ENCODE measurements around the gene CDH13.

Gene CDH13

GRCh38 chr16:83214671-83215070 is 587.9 kb downstream of the CDH13 start:
- H3K4me1 ChIP-seq (ENCODE audit: insufficient read depth, low read length): no peaks in the 10 kb centered on the region
- no peaks in the 10 kb centered on the region for H3K9me3 ChIP-seq (ENCODE audit: insufficient read depth, low read length, severe bottlenecking)
- no peaks in the 10 kb centered on the region for H3K36me3 ChIP-seq (ENCODE audit: insufficient read depth, low read length)
- H4K20me1 ChIP-seq (ENCODE audit: insufficient read depth, low read length): no peaks in the 10 kb centered on the region
- H3K9ac ChIP-seq (ENCODE audit: low read depth, low read length): no peak overlapping the region
- H3K27ac ChIP-seq (ENCODE audit: low read length): no peak overlapping the region
- H3K4me2 ChIP-seq (ENCODE audit: insufficient read depth, low read length): no peak overlapping the region
- DNase-seq (no peak), ATAC-seq (ENCODE audit: insufficient read depth, low read depth) (no peak)
- no peak overlapping the region for H3K4me3 ChIP-seq (ENCODE audit: low read depth in 1 of 2, low read length in 2 of 2)
- no peaks in the 10 kb centered on the region for H3K79me2 ChIP-seq (ENCODE audit: insufficient read depth, low read length)
- peaks cover under 1% of the 10 kb centered on the region for H3K27me3 ChIP-seq (ENCODE audit: insufficient read depth, low read length, poor library complexity)
- H2AFZ ChIP-seq (ENCODE audit: low read depth, low read length): no peak overlapping the region
- no peak for TF ChIP-seq EZH2 (IDR thresholded peaks at IDR 0.05; ENCODE audit: borderline replicate concordance, low read depth, low read length, severe bottlenecking)
- TF ChIP-seq CTCF (IDR thresholded peaks at IDR 0.05; ENCODE audit: borderline replicate concordance, extremely low read depth, low read length, poor library complexity, severe bottlenecking): no peak

GRCh38 chr16:83215406-83216001 is 588.7 kb downstream of the CDH13 start:
- Histone ChIP-seq H2AFZ (ENCODE audit: low read depth, low read length) (no peak overlapping the region), H3K79me2 (ENCODE audit: insufficient read depth, low read length) (no peaks in the 10 kb centered on the region), H3K9me3 (ENCODE audit: insufficient read depth, low read length, severe bottlenecking) (no peaks in the 10 kb centered on the region), H3K4me3 (ENCODE audit: low read depth in 1 of 2, low read length in 2 of 2) (no peak overlapping the region), H4K20me1 (ENCODE audit: insufficient read depth, low read length) (no peaks in the 10 kb centered on the region), H3K9ac (ENCODE audit: low read depth, low read length) (no peak overlapping the region), H3K4me2 (ENCODE audit: insufficient read depth, low read length) (no peak overlapping the region), H3K36me3 (ENCODE audit: insufficient read depth, low read length) (no peaks in the 10 kb centered on the region), H3K4me1 (ENCODE audit: insufficient read depth, low read length) (no peaks in the 10 kb centered on the region), H3K27me3 (ENCODE audit: insufficient read depth, low read length, poor library complexity) (no peaks in the 10 kb centered on the region), H3K27ac (ENCODE audit: low read length) (no peak overlapping the region)
- ATAC-seq (ENCODE audit: insufficient read depth, low read depth) (peak; percentile 64), DNase-seq (peak; percentile 69)
- no peak for TF ChIP-seq EZH2 (IDR thresholded peaks at IDR 0.05; ENCODE audit: borderline replicate concordance, low read depth, low read length, severe bottlenecking)
- TF ChIP-seq CTCF (IDR thresholded peaks at IDR 0.05; ENCODE audit: borderline replicate concordance, extremely low read depth, low read length, poor library complexity, severe bottlenecking): peak; percentile 94

- H3K36me3 ChIP-seq (ENCODE audit: insufficient read depth, low read length): no peaks in the 10 kb centered on the region
- no peak overlapping the region for H3K4me3 ChIP-seq (ENCODE audit: low read depth in 1 of 2, low read length in 2 of 2)
- H3K27ac ChIP-seq (ENCODE audit: low read length): no peak overlapping the region
- DNase-seq: no peak
- no peaks in the 10 kb centered on the region for H3K4me1 ChIP-seq (ENCODE audit: insufficient read depth, low read length)
- no peaks in the 10 kb centered on the region for H3K9me3 ChIP-seq (ENCODE audit: insufficient read depth, low read length, severe bottlenecking)
- H2AFZ ChIP-seq (ENCODE audit: low read depth, low read length): no peak overlapping the region
- no peak overlapping the region for H3K4me2 ChIP-seq (ENCODE audit: insufficient read depth, low read length)
- ATAC-seq (ENCODE audit: insufficient read depth, low read depth): no peak
- no peaks in the 10 kb centered on the region for H3K79me2 ChIP-seq (ENCODE audit: insufficient read depth, low read length)
- no peak for TF ChIP-seq EZH2 (IDR thresholded peaks at IDR 0.05; ENCODE audit: borderline replicate concordance, low read depth, low read length, severe bottlenecking)
- no peak for TF ChIP-seq CTCF (IDR thresholded peaks at IDR 0.05; ENCODE audit: borderline replicate concordance, extremely low read depth, low read length, poor library complexity, severe bottlenecking)
- no peaks in the 10 kb centered on the region for H4K20me1 ChIP-seq (ENCODE audit: insufficient read depth, low read length)
- H3K9ac ChIP-seq (ENCODE audit: low read depth, low read length): no peak overlapping the region
- H3K27me3 ChIP-seq (ENCODE audit: insufficient read depth, low read length, poor library complexity): no peaks in the 10 kb centered on the region
Observed at GRCh38 chr16:83219285-83219684, 592.5 kb downstream of the CDH13 start.
